Thyroid gland (tissue), 4 donors: ENCODE measurements around the gene UNC5C. TPM values are rescaled to one million over a fixed set of nuclear protein-coding genes. Genes with fewer than 3 reads are reported as not detected.

ENCODE experiments used
- DNase-seq, 2 donors: peaks; one replicate each; pipeline ENCODE4 v3.0.0-alpha.2; 2019
- H3K27ac ChIP-seq, 3 donors: fragments of 200-600 bp; sonication (generic); 1 replicate in 2 of 3; 2 replicates in 1 of 3; pipeline ENCODE4 v1.5.1; 2016 to 2019; ENCODE audit warnings: mild to moderate bottlenecking in 1 of 3, moderate library complexity in 1 of 3
- H3K27me3 ChIP-seq: fragments of 200-600 bp; sonication (generic); one replicate; pipeline ENCODE4 v1.5.1; 2019
- H3K36me3 ChIP-seq, 2 donors: fragments of 200-600 bp; sonication (generic); one replicate each; pipeline ENCODE4 v1.5.1; 2016 to 2019
- H3K4me1 ChIP-seq, 2 donors: fragments of 200-600 bp; sonication (generic); one replicate each; pipeline ENCODE4 v1.5.1; 2017 to 2019
- H3K4me3 ChIP-seq, 3 donors: fragments of 200-600 bp; sonication (generic); replicated peaks in 1 of 3; 1 replicate in 2 of 3; 2 replicates in 1 of 3; pipeline ENCODE4 v1.5.1; 2016; ENCODE audit warnings: mild to moderate bottlenecking in 1 of 3
- H3K9me3 ChIP-seq: fragments of 200-600 bp; sonication (generic); one replicate; pipeline ENCODE4 v1.5.1; 2017
- CTCF ChIP-seq, 6 experiments: fragments of 200-600 bp in 3 of 6; fragments of 450-650 bp in 3 of 6; sonication (generic) in 3 of 6; IDR thresholded peaks; one replicate each; pipeline ENCODE4 v1.5.1; 2016 to 2019; ENCODE audit warnings: antibody characterized with exemption in 6 of 6, mild to moderate bottlenecking in 2 of 6, inconsistent platforms in 1 of 6, moderate library complexity in 1 of 6
- POLR2A ChIP-seq, 2 donors: fragments of 450-650 bp; IDR thresholded peaks; one replicate each; pipeline ENCODE4 v1.6.1; 2017; ENCODE audit warnings: antibody characterized with exemption in 2 of 2, mild to moderate bottlenecking in 2 of 2, moderate library complexity in 1 of 2
- WGBS, 2 donors: methylation state at CpG; one replicate each; pipeline ENCODE4 v1.1.5; 2017; 5-methylcytosine and 5-hydroxymethylcytosine counted together
- intact Hi-C: fragments of 100-400 bp; cut with DNase I; formaldehyde crosslinking; loops from one replicate; pipeline ENCODE4 v1.15.1; 2023
- total RNA-seq, 4 donors: library from RNA; depleted of rRNA; stranded (reverse); fragments of >200 nt; gene quantifications; one replicate each; pipeline ENCODE4 v1.2.3, GENCODE V29; 2016

Gene UNC5C
- total RNA-seq, 4 donors from 2014 or later, result 27.1 to 72.0 (median 59.0) TPM

DNA sequence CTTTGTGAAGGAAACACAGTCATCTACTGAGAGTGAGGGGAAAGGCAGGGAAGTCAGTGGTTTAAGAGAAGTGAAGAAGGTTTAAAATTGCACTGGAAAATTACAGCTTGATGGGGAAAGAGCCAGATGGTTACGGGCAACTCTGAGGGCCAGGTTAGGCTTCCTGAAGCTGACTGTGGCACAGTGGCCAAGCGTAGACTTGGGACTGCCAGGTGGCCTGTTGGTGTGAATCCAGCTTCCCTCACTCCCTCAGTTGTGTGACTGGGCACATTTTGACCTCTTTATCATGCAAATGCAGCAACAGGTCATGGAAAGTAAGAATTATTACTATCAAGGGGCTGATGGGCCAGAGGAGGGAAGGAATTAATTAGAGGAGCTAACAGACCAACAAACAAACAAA, 390.1 kb downstream of the UNC5C start:
- Histone ChIP-seq H3K36me3 (no peaks in the 10 kb centered on the region), H3K27me3 (no peaks in the 10 kb centered on the region), H3K4me1 (no peaks in the 10 kb centered on the region), H3K27ac (no peak overlapping the region), H3K9me3 (no peaks in the 10 kb centered on the region), H3K4me3 (no peak overlapping the region)
- no peak for DNase-seq
- TF ChIP-seq CTCF (IDR thresholded peaks at IDR 0.05) (no peak), POLR2A (IDR thresholded peaks at IDR 0.05) (no peak)
- intact Hi-C loops, result no loop called here
- 82 to 97% methylated on average over 2 of the region's 2 CpGs for WGBS, 2 donors

GRCh38 chr4:95158045-95158444, 390.7 kb downstream of the UNC5C start:
- no peak for TF ChIP-seq CTCF (IDR thresholded peaks at IDR 0.05)
- WGBS, 2 donors, result 90 to 91% methylated on average over 2 of the region's 2 CpGs
- Histone ChIP-seq H3K27me3 (no peaks in the 10 kb centered on the region), H3K4me3 (no peak overlapping the region), H3K4me1 (no peaks in the 10 kb centered on the region), H3K9me3 (no peaks in the 10 kb centered on the region), H3K36me3 (no peaks in the 10 kb centered on the region), H3K27ac (no peak overlapping the region)
- intact Hi-C loops, result no loop called here
- no peak for DNase-seq

- DNase-seq, result no peak
- H3K27me3 ChIP-seq, result no peaks in the 10 kb centered on the region
- TF ChIP-seq CTCF (IDR thresholded peaks at IDR 0.05) (no peak), POLR2A (IDR thresholded peaks at IDR 0.05) (no peak)
- intact Hi-C loops, result no loop called here
- no peak overlapping the region for H3K27ac ChIP-seq
- no peak overlapping the region for H3K4me3 ChIP-seq
- no peaks in the 10 kb centered on the region for H3K4me1 ChIP-seq
- H3K36me3 ChIP-seq, result no peaks in the 10 kb centered on the region
- no peaks in the 10 kb centered on the region for H3K9me3 ChIP-seq
Measured at GRCh38 chr4:95157596-95157995, 391.2 kb downstream of the UNC5C start.

- 29 to 39% methylated on average over 3 of the region's 3 CpGs for WGBS, 2 donors
- H3K9me3 ChIP-seq, result no peaks in the 10 kb centered on the region
- no peaks in the 10 kb centered on the region for H3K27me3 ChIP-seq
- no peak overlapping the region for H3K4me3 ChIP-seq
- no peaks in the 10 kb centered on the region for H3K4me1 ChIP-seq
- intact Hi-C loops, result no loop called here
- no peak overlapping the region for H3K27ac ChIP-seq
- no peaks in the 10 kb centered on the region for H3K36me3 ChIP-seq
- no peak for DNase-seq
- TF ChIP-seq CTCF (IDR thresholded peaks at IDR 0.05) (peak in 1 of 6 experiments; percentile 1), POLR2A (IDR thresholded peaks at IDR 0.05) (no peak)
Measured at GRCh38 chr4:95156452-95156765, 392.4 kb downstream of the UNC5C start.

GRCh38 chr4:95155759-95156451, 392.9 kb downstream of the UNC5C start:
- no peak for DNase-seq
- Histone ChIP-seq H3K4me3 (no peak overlapping the region), H3K27me3 (no peaks in the 10 kb centered on the region), H3K36me3 (no peaks in the 10 kb centered on the region), H3K4me1 (no peaks in the 10 kb centered on the region), H3K9me3 (no peaks in the 10 kb centered on the region), H3K27ac (no peak overlapping the region)
- peak; percentile 25 to 88 (median 54) for TF ChIP-seq CTCF (IDR thresholded peaks at IDR 0.05)
- no peak for TF ChIP-seq POLR2A (IDR thresholded peaks at IDR 0.05)
- intact Hi-C loops, result no loop called here
- 77 to 86% methylated on average over 2 of the region's 2 CpGs for WGBS, 2 donors
